NCI-H2107 treated with DMSO at 0.1 percent for 48 hours (cell line): Measurements from ENCODE around the gene DNAJC1.
"Not testable (repeated sequence)": the region's sequence is repeated elsewhere in the genome, so short reads cannot be mapped to it uniquely, and the experiment has no call there.

Experiments used
- DNase-seq: peaks from one replicate; lab custom pipeline; 2025; ENCODE audit not compliant: unreplicated experiment; lab: John Stamatoyannopoulos, UW

DNAJC1 gene

DNA sequence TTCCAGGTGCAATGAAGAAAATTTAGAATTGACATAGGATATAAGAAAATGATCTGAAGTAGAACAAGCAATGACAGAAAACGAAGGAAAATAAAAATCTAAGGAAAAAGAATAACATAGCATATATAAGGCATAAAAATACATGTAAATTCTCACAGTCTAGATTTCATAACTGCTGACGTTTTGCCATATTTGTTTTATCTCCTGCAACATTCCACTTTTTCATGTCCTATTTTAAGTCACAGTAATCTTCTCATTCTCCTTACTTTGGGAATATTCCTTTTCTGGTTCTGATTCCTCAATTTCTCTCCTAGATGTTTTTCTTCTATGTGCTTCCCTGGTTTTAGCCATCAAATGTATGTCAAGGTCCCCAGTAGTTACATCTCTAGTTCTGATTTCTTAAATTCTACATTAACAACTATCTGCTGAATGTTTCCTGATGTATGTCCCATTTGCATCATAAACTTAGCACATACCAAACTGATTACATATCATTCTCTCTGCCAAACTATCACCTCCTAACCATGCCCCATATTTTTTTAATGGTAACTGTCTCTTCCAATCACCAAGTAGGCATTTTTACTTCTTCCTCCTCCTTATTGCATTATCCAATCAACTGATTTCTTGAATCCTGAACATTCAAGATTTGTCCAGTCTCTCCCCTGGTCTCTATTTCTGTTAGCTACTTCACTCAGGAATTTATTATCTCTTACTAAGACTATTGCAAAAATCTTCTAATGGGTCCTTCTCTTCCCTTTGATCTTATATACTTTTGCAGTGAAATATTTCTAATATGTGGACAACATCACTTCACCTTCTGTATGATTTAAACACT is 171.3 kb downstream of the DNAJC1 start:
- no peak for DNase-seq

DNA sequence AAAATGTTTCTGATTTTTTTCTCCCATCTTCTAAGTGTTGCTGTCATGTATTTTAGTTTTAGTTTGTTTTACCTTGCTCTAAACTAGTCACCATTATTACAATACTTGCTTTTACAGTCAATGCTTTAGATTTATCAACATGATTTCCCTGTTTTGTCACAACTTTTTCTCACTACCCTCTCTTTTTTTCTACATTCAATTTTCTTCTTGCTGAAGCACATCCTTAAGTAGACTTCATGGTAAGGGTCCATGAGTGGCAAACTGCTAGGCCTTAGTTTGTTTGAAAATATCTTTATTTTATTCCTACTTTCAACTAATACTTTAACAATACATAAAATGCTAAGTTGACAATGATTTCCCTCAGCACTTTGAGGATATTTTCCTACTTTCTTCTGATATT is 173.5 kb downstream of the DNAJC1 start:
- no peak for DNase-seq

DNA sequence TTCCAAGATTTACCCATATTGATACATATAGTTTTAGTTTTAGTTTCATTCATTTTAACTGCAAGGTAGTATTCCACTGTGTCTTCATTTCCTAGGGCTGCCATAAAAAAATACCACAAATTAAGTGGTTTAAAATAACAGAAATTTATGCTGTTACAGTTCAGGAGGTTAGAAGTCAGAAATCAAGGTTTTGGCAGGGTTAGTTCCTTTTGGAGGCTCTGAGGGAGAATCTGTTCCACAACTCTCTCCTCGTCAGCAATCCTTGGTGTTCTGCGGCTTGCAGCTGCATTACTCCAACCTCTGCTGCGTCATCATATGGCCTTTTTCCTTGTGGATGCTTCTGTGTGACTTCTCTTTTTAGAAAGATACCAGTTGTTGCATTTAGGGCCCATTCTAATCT is 176.2 kb downstream of the DNAJC1 start:
- DNase-seq: no peak

DNA sequence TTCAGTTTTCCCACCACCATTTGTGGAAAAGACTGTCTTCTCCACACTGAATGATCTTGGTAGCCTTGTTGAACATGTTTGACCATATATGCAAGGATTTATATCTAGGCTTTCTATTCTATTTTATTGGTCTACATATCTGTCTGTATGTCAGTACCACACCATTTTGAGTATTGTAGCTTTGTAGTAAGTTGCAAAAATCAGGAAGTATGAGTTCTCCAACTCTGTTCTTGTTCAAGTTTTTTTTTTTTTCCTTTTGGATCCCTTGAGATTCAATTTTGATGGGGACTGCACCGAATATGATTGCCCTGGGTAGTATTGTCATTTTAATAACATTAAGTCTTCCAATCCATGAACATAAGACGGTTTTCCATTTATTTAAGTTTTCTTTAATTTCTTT is 176.8 kb downstream of the DNAJC1 start:
- no peak for DNase-seq

DNA sequence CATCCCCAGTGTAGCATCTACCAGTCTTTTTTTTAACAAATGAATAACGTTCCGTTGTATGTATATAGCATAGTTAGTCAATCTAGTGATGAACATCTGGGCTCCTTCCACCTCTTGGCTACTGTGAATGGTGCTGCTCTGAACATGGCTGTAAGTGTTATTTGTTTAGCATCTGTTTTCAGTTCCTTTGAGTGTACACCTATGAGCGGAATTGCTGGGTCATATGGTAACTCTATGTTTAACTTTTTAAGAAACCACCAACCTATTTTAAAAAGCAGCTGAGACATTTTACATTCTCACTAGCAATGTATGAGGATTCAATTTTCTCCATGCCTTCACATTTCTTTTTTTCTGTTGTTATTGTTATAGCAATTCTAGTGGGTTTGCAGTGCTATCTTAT is 178.2 kb downstream of the DNAJC1 start:
- no peak for DNase-seq

DNA sequence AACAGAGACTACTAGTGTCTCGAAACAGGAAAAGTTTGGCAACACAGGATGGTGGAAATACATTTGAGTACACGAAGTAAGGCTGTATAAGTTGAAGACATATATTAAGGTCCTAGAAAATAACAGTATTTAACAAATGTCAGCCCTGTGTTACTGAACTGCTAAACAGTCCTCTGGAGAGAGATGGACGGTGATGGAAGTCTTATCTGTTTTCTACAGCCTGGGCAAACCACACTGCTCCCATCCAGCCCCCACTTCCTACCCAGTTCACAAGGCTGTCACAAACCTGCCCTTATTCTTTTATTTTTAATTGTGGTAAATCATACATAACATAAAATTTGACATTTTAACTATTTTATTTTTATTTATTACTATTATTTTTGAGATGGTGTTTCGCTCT is 179.1 kb downstream of the DNAJC1 start:
- DNase-seq: no peak

DNA sequence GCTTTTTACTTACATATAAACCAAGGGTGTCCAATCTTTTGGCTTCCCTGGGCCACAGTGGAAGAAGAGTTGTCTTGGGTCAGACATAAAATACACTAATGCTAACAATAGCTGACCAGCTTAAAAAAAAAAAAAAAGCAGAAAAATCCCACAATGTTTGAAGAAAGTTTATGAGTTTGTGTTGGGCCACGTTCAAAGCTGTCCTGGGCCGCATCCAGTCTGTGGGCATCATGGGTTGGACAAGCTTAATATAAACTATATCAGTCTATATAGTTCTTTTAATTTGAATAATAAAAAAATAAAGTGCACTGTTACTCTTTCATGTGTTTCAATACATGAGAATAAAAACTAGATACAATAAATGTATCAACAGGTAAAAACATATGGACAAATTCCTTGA is 179.9 kb downstream of the DNAJC1 start:
- no peak for DNase-seq

DNA sequence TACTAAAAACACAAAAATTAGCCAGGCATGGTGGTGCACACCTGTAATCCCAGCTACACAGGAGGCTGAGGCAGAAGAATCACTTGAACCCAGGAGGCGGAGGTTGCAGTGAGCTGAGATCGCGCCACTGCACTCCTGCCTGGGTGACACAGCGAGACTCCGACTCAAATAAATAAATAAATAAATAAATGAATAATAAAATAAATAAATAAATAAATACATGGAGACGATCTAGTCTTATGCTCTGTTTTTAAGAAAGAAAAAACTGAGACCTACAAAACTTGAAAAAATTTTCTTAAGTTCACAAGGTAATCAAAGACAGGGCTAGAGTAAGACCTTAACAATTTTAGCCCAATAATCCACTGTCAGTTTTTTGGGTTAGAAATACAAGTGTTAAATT is 181.3 kb downstream of the DNAJC1 start:
- not testable (repeated sequence) for DNase-seq

DNA sequence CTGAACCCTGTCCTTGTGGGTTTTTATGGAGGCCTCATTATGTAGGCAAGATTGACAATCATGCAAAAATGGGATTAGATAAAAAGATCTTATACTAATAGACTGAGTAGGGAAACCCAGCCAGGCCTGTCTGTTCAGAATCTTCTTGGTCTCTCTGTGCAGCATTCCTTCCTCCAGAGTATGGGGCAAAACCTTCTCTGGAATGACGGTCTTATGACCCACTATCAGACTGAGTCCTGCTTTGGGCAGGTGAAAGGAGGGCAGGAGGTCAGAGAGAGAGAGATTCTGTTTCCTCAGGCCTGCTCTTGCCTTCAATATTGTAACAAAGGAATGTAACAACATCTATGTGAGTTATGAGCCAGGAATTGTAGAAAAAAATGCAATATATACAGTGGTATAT is 182.6 kb downstream of the DNAJC1 start:
- no peak for DNase-seq

DNA sequence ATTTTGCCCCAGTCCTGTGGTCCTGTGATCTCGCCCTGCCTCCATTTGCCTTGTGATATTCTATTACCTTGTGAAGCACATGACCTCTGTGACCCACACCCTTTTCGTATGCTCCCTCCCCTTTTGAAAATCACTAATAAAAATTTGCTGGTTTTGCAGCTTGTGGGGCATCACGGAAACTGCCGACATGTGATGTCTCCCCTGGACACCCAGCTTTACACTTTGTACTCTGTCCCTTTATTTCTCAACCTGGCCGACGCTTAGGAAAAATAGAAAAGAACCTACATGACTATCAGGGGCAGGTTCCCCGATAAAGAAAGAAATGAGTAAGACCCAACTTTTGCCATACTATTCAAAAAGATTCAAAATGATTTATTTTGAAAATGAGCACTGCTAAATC is 185.1 kb downstream of the DNAJC1 start:
- DNase-seq: not testable (repeated sequence)

DNA sequence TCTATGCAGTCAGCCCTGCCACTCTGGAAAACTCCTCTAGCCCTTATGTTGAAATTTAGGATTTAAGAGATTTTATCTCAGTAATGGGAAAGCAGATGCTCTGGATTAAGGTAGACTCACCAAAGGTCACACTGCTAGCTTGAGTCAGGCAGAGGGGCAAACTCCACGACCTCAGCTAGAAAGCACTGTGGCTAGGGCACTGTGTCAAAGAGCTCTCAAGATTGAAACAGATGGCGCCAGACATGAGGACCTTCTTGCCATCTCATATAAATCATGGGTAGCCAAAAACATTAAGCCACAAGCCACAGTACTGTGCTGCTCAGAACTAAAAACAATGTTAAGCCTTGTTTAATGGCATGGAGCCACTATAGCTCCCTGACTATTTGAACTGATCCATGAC is 188.7 kb downstream of the DNAJC1 start:
- no peak for DNase-seq

DNA sequence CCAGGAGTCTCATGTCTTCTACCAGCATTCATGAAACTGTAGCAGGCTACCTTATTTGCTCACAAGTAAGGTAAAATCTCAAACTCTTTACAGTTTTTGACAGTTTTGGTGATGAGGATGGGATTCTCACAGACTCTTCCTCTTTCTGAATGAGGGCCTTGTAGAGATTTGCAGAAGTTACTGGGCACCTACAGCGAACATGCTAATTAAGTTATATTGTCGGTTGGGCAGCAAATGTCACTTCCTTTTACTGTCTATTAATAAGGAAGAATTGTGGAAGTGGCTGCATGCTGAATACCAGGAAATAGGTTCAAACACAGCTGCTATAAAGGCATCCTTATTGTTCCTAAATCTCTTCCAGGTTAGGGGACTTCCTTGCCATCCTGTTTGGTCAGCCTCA is 189.6 kb downstream of the DNAJC1 start:
- no peak for DNase-seq

DNA sequence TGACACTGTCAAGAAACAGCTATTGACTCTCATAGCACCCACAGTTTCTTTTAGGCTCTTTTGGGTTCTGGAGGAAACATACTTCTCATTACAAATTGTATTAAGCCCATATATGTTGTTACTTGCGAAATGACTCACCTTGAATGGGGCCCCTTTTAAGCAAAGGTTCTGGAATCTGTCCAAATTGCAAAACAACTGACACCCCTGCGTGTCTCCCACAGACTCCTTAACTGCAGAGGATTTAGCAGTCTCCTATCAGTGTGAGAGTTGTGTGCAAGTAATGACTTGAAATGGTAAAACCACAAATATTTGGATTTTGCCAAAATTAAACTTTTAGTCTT is 192.3 kb downstream of the DNAJC1 start:
- no peak for DNase-seq

DNA sequence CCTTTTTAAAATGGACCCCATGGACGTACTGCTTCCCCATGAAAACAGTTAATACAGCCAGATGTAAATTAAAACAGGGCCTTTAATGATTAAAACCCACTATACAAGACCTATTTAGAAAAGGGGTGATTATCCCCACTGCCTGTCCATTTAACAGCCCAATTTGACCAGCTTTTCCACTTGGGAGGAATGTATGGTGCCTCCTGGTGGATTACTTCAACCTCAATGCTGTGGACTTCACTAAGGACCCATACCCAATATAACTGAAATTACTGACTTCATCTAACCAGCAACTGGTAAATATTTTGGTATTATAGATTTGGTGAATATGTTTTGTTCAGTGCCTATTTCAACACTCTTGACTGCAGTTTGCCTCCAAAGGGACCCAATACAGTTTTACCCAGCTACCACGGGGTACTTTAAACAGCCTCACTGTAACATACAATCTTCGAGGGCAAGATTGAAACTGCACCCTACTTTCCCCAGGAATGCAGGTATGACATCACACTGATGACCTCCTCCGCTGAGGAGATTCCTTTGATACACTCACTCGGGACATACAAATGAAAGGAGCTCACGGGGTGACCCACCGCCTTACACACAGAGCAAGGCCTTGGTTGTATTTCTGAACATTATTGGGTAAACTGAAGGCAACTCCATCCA is 192.8 kb downstream of the DNAJC1 start:
- no peak for DNase-seq

DNA sequence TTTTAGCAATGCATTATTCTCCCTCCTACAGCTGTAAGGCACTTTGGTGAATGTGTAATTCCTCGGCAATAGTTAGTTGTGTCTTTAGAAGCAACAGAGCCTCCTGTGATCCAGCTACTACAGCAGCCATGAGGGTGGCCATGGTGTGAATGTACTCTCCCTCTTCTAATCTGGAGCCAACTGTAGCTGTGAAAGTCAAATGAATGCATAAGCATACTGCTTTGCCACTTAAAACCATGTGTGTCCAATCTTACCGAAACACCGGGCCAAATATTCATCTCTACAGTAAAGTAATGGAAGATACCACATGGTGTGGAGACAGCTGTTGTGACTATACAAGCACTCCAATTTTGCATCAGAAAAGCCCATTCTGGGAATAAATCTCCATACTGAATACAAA is 195.0 kb downstream of the DNAJC1 start:
- no peak for DNase-seq

DNA sequence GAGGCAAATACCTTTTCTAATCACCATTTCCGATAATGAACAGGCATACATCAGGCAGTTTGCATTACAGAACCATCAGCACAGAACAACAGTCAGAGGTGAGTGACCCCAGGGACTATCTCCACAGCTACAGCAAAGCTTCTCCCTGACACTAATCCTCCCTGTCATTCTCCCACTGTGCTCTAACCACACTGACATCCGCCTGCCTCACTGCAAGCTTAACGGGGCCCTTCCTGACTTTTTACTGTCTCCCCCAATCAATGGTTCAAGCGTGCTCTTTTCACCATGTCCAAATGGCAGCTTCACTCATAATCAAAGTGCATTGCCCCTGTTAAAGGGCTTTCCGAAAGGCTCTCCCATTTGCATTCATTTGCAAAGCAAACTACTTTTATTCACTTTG is 196.3 kb downstream of the DNAJC1 start:
- no peak for DNase-seq

DNA sequence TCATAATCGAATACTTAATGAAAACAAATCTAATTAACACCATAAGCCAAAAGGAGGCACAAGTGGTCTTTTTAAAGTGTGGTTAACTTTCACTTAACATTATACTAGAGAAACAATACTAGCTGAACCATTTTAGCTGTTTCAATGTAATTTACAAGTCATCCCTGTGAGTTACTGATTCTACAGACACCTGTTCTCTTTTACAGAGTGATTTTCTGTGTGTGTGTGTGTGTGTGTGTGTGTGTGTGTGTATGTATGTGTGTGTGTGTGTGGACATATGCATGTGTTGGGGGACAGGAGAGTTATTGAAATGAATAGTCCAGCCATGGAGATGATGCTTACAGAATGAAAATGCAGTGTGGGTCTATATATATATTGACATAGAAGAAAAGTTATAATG is 200.2 kb downstream of the DNAJC1 start:
- no peak for DNase-seq

DNA sequence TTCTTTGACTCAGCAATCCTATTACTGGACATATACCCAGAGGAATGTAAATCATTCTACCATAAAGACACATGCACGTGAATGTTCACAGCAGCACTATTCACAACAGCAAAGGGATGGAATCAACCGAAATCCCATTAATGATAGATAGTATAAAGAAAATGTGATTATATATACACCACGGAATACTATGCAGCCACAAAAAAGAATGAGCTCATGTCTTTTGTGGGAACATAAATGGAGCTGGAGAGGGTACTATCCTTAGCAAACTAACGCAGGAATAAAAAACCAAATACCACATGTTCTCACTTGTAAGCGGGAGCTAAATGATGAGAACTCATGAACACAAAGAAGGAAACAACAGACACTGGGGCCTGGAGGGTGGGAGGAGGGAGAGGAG is 201.9 kb downstream of the DNAJC1 start:
- no peak for DNase-seq

DNA sequence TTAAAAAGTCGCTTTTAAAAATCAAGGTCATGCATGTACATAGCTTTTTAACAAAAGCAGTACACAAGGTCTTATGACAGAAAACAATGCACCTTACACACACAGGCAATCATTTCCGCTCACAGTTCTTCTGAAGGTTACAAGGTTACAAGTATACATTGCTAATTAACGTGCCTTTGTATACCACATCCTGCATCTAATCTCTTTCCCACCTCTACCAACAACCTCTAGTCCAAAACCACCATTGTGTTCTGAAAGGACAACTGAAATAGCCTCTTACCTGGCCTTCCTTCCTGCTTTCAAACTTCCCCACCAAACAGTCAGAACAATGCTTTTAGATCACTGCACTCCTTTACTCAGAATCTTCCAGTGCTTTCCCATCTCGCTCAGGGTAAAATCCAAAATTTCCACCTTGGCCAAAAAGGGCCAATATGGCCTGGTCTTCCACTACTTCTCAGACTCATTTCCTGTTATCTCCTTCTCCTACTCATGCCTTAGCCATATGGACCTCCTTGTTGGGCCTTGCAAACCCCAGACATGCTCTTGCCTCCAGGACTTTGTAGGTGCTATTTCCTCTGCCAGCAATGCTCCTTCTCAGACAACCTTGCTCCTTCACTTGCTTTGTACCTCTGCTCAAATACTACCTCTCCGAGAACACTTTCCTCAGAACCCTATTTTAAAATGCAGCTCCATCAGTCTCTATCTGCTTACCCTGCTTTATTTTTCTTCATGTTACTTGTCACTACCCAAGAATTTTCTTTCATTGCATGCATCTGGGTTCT is 205.4 kb downstream of the DNAJC1 start:
- DNase-seq: no peak

DNA sequence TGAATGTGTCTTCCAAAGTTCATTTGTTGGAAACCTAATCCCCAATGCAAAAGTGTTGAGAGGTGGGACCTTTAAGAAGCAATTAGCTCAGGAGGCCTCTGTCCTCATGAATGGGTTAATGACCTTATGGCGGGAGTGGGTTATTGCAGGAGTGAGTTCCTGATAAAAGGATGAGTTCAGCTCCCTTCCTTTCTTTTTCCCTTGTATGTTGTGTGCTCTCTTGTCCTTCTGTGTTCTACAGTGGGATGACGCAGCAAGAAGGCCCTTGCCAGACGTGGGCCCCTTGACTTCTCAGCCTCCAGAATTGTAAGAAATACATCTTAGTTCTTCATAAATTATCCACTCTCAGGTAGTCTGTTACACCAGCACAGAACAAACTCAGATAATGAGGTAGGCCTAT is 206.0 kb downstream of the DNAJC1 start:
- DNase-seq: no peak

DNA sequence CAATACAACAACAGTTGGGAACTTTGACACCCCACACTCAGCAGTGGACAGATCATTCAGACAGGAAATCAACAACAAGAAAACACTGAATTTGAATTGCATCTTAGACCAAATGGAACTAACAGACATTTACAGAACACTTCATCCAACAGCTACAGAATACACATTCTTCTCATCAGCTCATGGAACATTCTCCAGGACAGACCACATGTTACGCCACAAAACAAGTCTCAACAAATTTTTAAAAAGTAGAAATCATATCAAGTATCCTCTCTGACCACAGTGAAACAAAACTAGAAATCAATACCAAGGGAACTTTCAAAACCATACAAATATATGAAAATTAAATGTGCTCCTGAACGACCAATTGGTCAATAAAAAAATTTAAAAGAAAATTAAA is 212.3 kb downstream of the DNAJC1 start:
- DNase-seq: no peak

DNA sequence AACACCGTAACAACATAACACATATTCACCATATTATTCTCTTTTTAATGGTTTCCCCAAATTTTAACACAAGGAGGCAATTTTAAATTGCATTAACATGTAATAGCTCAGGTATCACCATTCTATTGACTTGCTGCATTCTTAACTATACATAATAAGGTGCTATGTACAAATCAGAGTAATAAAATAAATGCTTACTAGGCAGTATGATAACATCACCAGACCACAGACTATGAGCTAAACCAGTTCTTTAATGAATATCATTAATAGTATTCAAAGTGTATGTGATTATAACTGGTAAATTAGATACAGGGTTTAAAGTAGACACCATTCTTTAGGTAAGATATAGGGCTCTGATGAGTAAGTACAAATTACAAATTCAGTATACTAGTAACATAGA is 226.6 kb downstream of the DNAJC1 start:
- no peak for DNase-seq
